22Rv1 (cell line): Measurements from ENCODE around the gene MRRF.

Source experiments
- CTCF ChIP-seq: fragments of 450-650 bp; IDR thresholded peaks from 2 replicates; pipeline ENCODE4 v1.5.1; 2017; ENCODE audit warnings: mild to moderate bottlenecking
- ZFX ChIP-seq: fragments of 450-650 bp; IDR thresholded peaks from 2 replicates; pipeline ENCODE4 v1.6.1; 2017; ENCODE audit warnings: antibody characterized with exemption, borderline replicate concordance

GRCh38 chr9:122378236-122378635 is 113.6 kb downstream of the MRRF start:
- TF ChIP-seq CTCF (no peak), ZFX (no peak)
